ENCODE results near the gene ARID1A.
"Not testable (repeated sequence)": the region's sequence is repeated elsewhere in the genome, so short reads cannot be mapped to it uniquely, and the experiment has no call there.

Gene ARID1A

GRCh38 chr1:26695356-26696118 is at the start of gene ARID1A:
ARID1A (plus strand) TSS chr1:26696015; CDS start chr1:26696404, 389 bp downstream.
- TF ChIP-seq CTCF (IDR thresholded peaks at IDR 0.05; ENCODE audit: extremely low read depth, missing control alignments) = no peak
- DNase-seq (ENCODE audit: low spot score) = peak; percentile 90

- no peak for TF ChIP-seq CTCF (IDR thresholded peaks at IDR 0.05; ENCODE audit: extremely low read depth, missing control alignments)
- no peak for DNase-seq (ENCODE audit: low spot score)
These were observed 31.0 kb upstream of the ARID1A start for GRCh38 chr1:26664802-26665201.

GRCh38 chr1:26666855-26667254 is 29.0 kb upstream of the ARID1A start:
- no peak for DNase-seq (ENCODE audit: low spot score)
- TF ChIP-seq CTCF (IDR thresholded peaks at IDR 0.05; ENCODE audit: extremely low read depth, missing control alignments) = no peak

- DNase-seq (ENCODE audit: low spot score) = not testable (repeated sequence)
These were observed 27.6 kb upstream of the ARID1A start for GRCh38 chr1:26668106-26668786.

GRCh38 chr1:26677306-26678115 is 18.3 kb upstream of the ARID1A start:
- peak; percentile 39 for TF ChIP-seq CTCF (IDR thresholded peaks at IDR 0.05; ENCODE audit: extremely low read depth, missing control alignments)
- peak; percentile 63 for DNase-seq (ENCODE audit: low spot score)

- TF ChIP-seq CTCF (IDR thresholded peaks at IDR 0.05; ENCODE audit: extremely low read depth, missing control alignments) = no peak
- DNase-seq (ENCODE audit: low spot score) = no peak
These were observed 10.9 kb upstream of the ARID1A start for GRCh38 chr1:26684763-26685508.

- no peak for TF ChIP-seq CTCF (IDR thresholded peaks at IDR 0.05; ENCODE audit: extremely low read depth, missing control alignments)
- no peak for DNase-seq (ENCODE audit: low spot score)
These were observed 9.0 kb upstream of the ARID1A start for GRCh38 chr1:26686795-26687194.
